ENCODE measurements around the gene SLC38A5. TPM values are rescaled to one million over a fixed set of nuclear protein-coding genes. Genes with fewer than 3 reads are reported as not detected.
"Not testable (repeated sequence)": the region's sequence is repeated elsewhere in the genome, so short reads cannot be mapped to it uniquely, and the experiment has no call there.

The SLC38A5 gene
- total RNA-seq, 4 donors from 2014 or later: 9.9 to 76.8 (median 40.1) TPM

GRCh38 chrX:48450076-48450475, 20.0 kb downstream of the SLC38A5 start:
- Histone ChIP-seq H3K9me3 (no peaks in the 10 kb centered on the region), H3K27ac (no peak overlapping the region), H3K27me3 (no peaks in the 10 kb centered on the region), H3K4me3 (replicated peaks in 1 of 3) (no peak overlapping the region), H3K4me1 (no peaks in the 10 kb centered on the region), H3K36me3 (no peaks in the 10 kb centered on the region)
- TF ChIP-seq POLR2A (IDR thresholded peaks at IDR 0.05) (no peak), CTCF (IDR thresholded peaks at IDR 0.05) (no peak)
- intact Hi-C loops (cut with DNase I): no loop called here
- DNase-seq: no peak

GRCh38 chrX:48447201-48447600, 22.9 kb downstream of the SLC38A5 start:
- H3K4me1 ChIP-seq; H3K27me3 ChIP-seq; intact Hi-C loops (cut with DNase I); H3K36me3 ChIP-seq; H3K27ac ChIP-seq; H3K9me3 ChIP-seq; H3K4me3 ChIP-seq (replicated peaks in 1 of 3); DNase-seq: not testable (repeated sequence)
- WGBS, 2 donors: 95 to 98% methylated on average over 6 of the region's 6 CpGs

GRCh38 chrX:48433713-48434112, 36.3 kb downstream of the SLC38A5 start:
- intact Hi-C loops (cut with DNase I); DNase-seq; H3K4me3 ChIP-seq (replicated peaks in 1 of 3); H3K27me3 ChIP-seq; H3K27ac ChIP-seq; H3K9me3 ChIP-seq; H3K36me3 ChIP-seq; H3K4me1 ChIP-seq: not testable (repeated sequence)
- WGBS, 2 donors: 88% methylated on average over 4 of the region's 13 CpGs; no CpG with 5 or more reads in 1 of the 2 donors

GRCh38 chrX:48430166-48430565, 39.9 kb downstream of the SLC38A5 start:
- H3K36me3 ChIP-seq; H3K4me1 ChIP-seq; intact Hi-C loops (cut with DNase I); H3K4me3 ChIP-seq (replicated peaks in 1 of 3); H3K27me3 ChIP-seq; DNase-seq; H3K27ac ChIP-seq; H3K9me3 ChIP-seq: not testable (repeated sequence)
- 91 to 96% methylated on average over 3 to 4 of the region's 4 CpGs for WGBS, 2 donors

- H3K9me3 ChIP-seq; H3K27ac ChIP-seq; H3K36me3 ChIP-seq; DNase-seq; H3K4me1 ChIP-seq; H3K4me3 ChIP-seq (replicated peaks in 1 of 3); H3K27me3 ChIP-seq; intact Hi-C loops (cut with DNase I): not testable (repeated sequence)
- 39 to 89% methylated on average over 1 to 5 of the region's 5 CpGs for WGBS, 2 donors
These were observed 40.5 kb downstream of the SLC38A5 start for GRCh38 chrX:48429606-48430005.

- H3K27ac ChIP-seq; H3K4me1 ChIP-seq; H3K27me3 ChIP-seq; H3K4me3 ChIP-seq (replicated peaks in 1 of 3); intact Hi-C loops (cut with DNase I); H3K36me3 ChIP-seq; DNase-seq; H3K9me3 ChIP-seq: not testable (repeated sequence)
- WGBS, 2 donors: no CpG with 5 or more reads among the region's 12 CpGs
These were observed 42.9 kb downstream of the SLC38A5 start for GRCh38 chrX:48427027-48427716.

GRCh38 chrX:48411860-48412259, 58.2 kb downstream of the SLC38A5 start, which contains the start of gene SSX4B:
Gene SSX4B, minus strand, starts transcription at chrX:48411960. Its CDS starts 588 bp downstream, at chrX:48411372.
- H3K9me3 ChIP-seq; intact Hi-C loops (cut with DNase I); H3K27me3 ChIP-seq; H3K27ac ChIP-seq; H3K4me1 ChIP-seq; H3K36me3 ChIP-seq; DNase-seq; H3K4me3 ChIP-seq (replicated peaks in 1 of 3): not testable (repeated sequence)
- no CpG with 5 or more reads among the region's 15 CpGs for WGBS, 2 donors

Small RNA genes lying within 50 kb of the gene (small RNA-seq; reads per million reads assigned to genes)
- gene AL606490.4: not detected

Other genes starting within 250 kb of the SLC38A5 start
- under 1 TPM in 1 of 4 donors, not detected in 3; 0.54 TPM for gene SSX1, start 214.9 kb downstream of the SLC38A5 start, total RNA-seq
- under 1 TPM in 1 of 4 donors, not detected in 3; 0.81 TPM for gene SSX3, start 113.6 kb downstream of the SLC38A5 start, total RNA-seq
- gene SSX4, start 86.7 kb downstream of the SLC38A5 start, total RNA-seq: not detected
- gene SSX4B, start 58.3 kb downstream of the SLC38A5 start, total RNA-seq: not detected
- gene FTSJ1, start 5.9 kb upstream of the SLC38A5 start, total RNA-seq: 10 to 100 TPM; 45.9 to 64.9 (median 62.5) TPM
- 10 to 100 TPM; 14.5 to 36.4 (median 21.4) TPM for gene PORCN, start 38.7 kb upstream of the SLC38A5 start, total RNA-seq
- gene EBP, start 51.5 kb upstream of the SLC38A5 start, total RNA-seq: 10 to 100 TPM; 11.0 to 43.5 (median 35.5) TPM
- gene TBC1D25, start 69.5 kb upstream of the SLC38A5 start, total RNA-seq: 10 to 100 TPM in 3 of 4 donors, 1 to 10 TPM in 1; 9.4 to 16.5 (median 12.2) TPM
- gene RBM3, start 104.2 kb upstream of the SLC38A5 start, total RNA-seq: 100 to 1,000 TPM; 122 to 250 (median 177) TPM
- gene WDR13, start 127.2 kb upstream of the SLC38A5 start, total RNA-seq: 100 to 1,000 TPM; 134 to 181 (median 171) TPM
- gene WAS, start 213.5 kb upstream of the SLC38A5 start, total RNA-seq: 1 to 10 TPM; 1.4 to 4.8 (median 3.3) TPM
- 1 to 10 TPM; 2.7 to 8.6 (median 7.1) TPM for gene SUV39H1, start 226.5 kb upstream of the SLC38A5 start, total RNA-seq